SK-N-SH treated with all-trans-retinoic acid at 6 μM for 48 hours (cell line): ENCODE data around the gene KLHL29.

ENCODE experiments used
- ESRRG ChIP-seq: fragments of 250-450 bp; sonication (Bioruptor Pico); IDR thresholded peaks from 2 replicates; pipeline ENCODE4 v1.6.1; 2021; ENCODE audit warnings: mild to moderate bottlenecking
- ISL1 ChIP-seq: fragments of 250-450 bp; sonication (Bioruptor Pico); IDR thresholded peaks from 2 replicates; pipeline ENCODE4 v2.1.2; 2022; ENCODE audit warnings: mild to moderate bottlenecking, moderate library complexity
- OSR1 ChIP-seq: fragments of 250-450 bp; sonication (Bioruptor Pico); IDR thresholded peaks from 2 replicates; pipeline ENCODE4 v1.8.0; 2022; ENCODE audit warnings: moderate library complexity, mild to moderate bottlenecking, inconsistent platforms
- PATZ1 ChIP-seq: fragments of 250-450 bp; sonication (Bioruptor Pico); IDR thresholded peaks from 2 replicates; pipeline ENCODE4 v1.8.0; 2020; ENCODE audit warnings: mild to moderate bottlenecking, moderate library complexity, borderline replicate concordance
- RARB ChIP-seq: fragments of 250-450 bp; sonication (Bioruptor Pico); IDR thresholded peaks from 2 replicates; pipeline ENCODE4 v1.8.0; 2021; ENCODE audit warnings: mild to moderate bottlenecking, moderate library complexity
- SNAI2 ChIP-seq: fragments of 250-450 bp; sonication (Bioruptor Pico); IDR thresholded peaks from 2 replicates; pipeline ENCODE4 v1.5.0; 2020; ENCODE audit warnings: mild to moderate bottlenecking, moderate library complexity
- TCF4 ChIP-seq: fragments of 250-450 bp; sonication (Bioruptor Pico); IDR thresholded peaks from 2 replicates; pipeline ENCODE4 v1.8.0; 2021; ENCODE audit warnings: mild to moderate bottlenecking, moderate library complexity, borderline replicate concordance
- ZFP3 ChIP-seq: fragments of 250-450 bp; sonication (Bioruptor Pico); IDR thresholded peaks from 2 replicates; pipeline ENCODE4 v1.5.0; 2020; ENCODE audit warnings: mild to moderate bottlenecking, moderate library complexity
- ZFP30 ChIP-seq: fragments of 450-650 bp; formaldehyde crosslinking; IDR thresholded peaks from 2 replicates; pipeline ENCODE4 v1.5.0; 2022; ENCODE audit warnings: mild to moderate bottlenecking, moderate library complexity
- ZNF8 ChIP-seq: fragments of 450-650 bp; formaldehyde crosslinking; IDR thresholded peaks from 2 replicates; pipeline ENCODE4 v1.5.0; 2020; ENCODE audit warnings: mild to moderate bottlenecking, moderate library complexity

GRCh38 chr2:23457990-23458682 is 73.2 kb downstream of the KLHL29 start:
- no peak for TF ChIP-seq PATZ1 (CRISPR knock-in tag)
- TF ChIP-seq RARB (CRISPR knock-in tag), result no peak
- TF ChIP-seq ESRRG, result no peak
- no peak for TF ChIP-seq TCF4 (CRISPR knock-in tag)
- TF ChIP-seq ZFP3 (CRISPR knock-in tag), result no peak
- no peak for TF ChIP-seq ZNF8 (CRISPR knock-in tag)
- no peak for TF ChIP-seq ISL1 (CRISPR knock-in tag)
- TF ChIP-seq ZFP30, result no peak
- TF ChIP-seq OSR1 (CRISPR knock-in tag), result no peak
- TF ChIP-seq SNAI2 (CRISPR knock-in tag), result no peak
